ENCODE data around the gene CNOT6. TPM values are rescaled to one million over a fixed set of nuclear protein-coding genes. Genes with fewer than 3 reads are reported as not detected.

The CNOT6 gene
- total and polyA plus RNA-seq, 2 donors (not counting 1 experiment from before 2014, with no cell fraction given) = 12.7 to 19.5 TPM

GRCh38 chr5:180583738-180584137 lies 89.6 kb downstream of the CNOT6 start:
- no peak overlapping the region for H3K27ac ChIP-seq (ENCODE audit: insufficient read depth, low read length)
- H3K9ac ChIP-seq (ENCODE audit: insufficient read depth, low read length) = no peak overlapping the region
- no peak for DNase-seq (ENCODE audit: low read depth in 2 of 2)
- no peaks in the 10 kb centered on the region for H3K9me3 ChIP-seq (ENCODE audit: control insufficient read depth, insufficient read depth, low read depth, low read length)
- H3K4me1 ChIP-seq (ENCODE audit: control insufficient read depth, extremely low read depth, insufficient read depth, low read length) = no peaks in the 10 kb centered on the region
- no peak overlapping the region for H2AFZ ChIP-seq (ENCODE audit: low read length)
- TF ChIP-seq CTCF (conservative IDR thresholded peaks at IDR 0.05 in 1 of 2, IDR thresholded peaks at IDR 0.05 in 1 of 2; ENCODE audit: low read depth in 1 of 2, low read length in 2 of 2) = no peak
- TF ChIP-seq EZH2 (IDR thresholded peaks at IDR 0.05; ENCODE audit: low read length, missing control alignments) = no peak
- no peak overlapping the region for H3K4me3 ChIP-seq (replicated peaks in 1 of 4; ENCODE audit: control extremely low read depth in 1 of 4, insufficient read depth in 1 of 4, low read depth in 3 of 4, low read length in 4 of 4)
- no peaks in the 10 kb centered on the region for H3K36me3 ChIP-seq (ENCODE audit: control insufficient read depth, insufficient read depth, low read length)
- no peak overlapping the region for H3K4me2 ChIP-seq (ENCODE audit: extremely low read depth, insufficient read depth, low read length)
- H4K20me1 ChIP-seq (ENCODE audit: control insufficient read depth, extremely low read depth, insufficient read depth, low read length) = no peaks in the 10 kb centered on the region
- H3K79me2 ChIP-seq (ENCODE audit: control insufficient read depth, insufficient read depth, low read length) = no peaks in the 10 kb centered on the region
- H3K27me3 ChIP-seq (ENCODE audit: control insufficient read depth, insufficient read depth, low read length) = peaks cover 5% of the 10 kb centered on the region

- Histone ChIP-seq H2AFZ (ENCODE audit: low read length) (no peak overlapping the region), H3K27me3 (ENCODE audit: control insufficient read depth, insufficient read depth, low read length) (peaks cover 17% of the 10 kb centered on the region), H3K4me3 (replicated peaks in 1 of 4; ENCODE audit: control extremely low read depth in 1 of 4, insufficient read depth in 1 of 4, low read depth in 3 of 4, low read length in 4 of 4) (no peak overlapping the region), H3K9me3 (ENCODE audit: control insufficient read depth, insufficient read depth, low read depth, low read length) (no peaks in the 10 kb centered on the region), H3K4me1 (ENCODE audit: control insufficient read depth, extremely low read depth, insufficient read depth, low read length) (no peaks in the 10 kb centered on the region), H3K27ac (ENCODE audit: insufficient read depth, low read length) (no peak overlapping the region), H4K20me1 (ENCODE audit: control insufficient read depth, extremely low read depth, insufficient read depth, low read length) (no peaks in the 10 kb centered on the region), H3K4me2 (ENCODE audit: extremely low read depth, insufficient read depth, low read length) (no peak overlapping the region), H3K36me3 (ENCODE audit: control insufficient read depth, insufficient read depth, low read length) (no peaks in the 10 kb centered on the region), H3K79me2 (ENCODE audit: control insufficient read depth, insufficient read depth, low read length) (no peaks in the 10 kb centered on the region), H3K9ac (ENCODE audit: insufficient read depth, low read length) (no peak overlapping the region)
- DNase-seq (ENCODE audit: low read depth in 2 of 2) = no peak
- TF ChIP-seq EZH2 (IDR thresholded peaks at IDR 0.05; ENCODE audit: low read length, missing control alignments) (no peak), CTCF (conservative IDR thresholded peaks at IDR 0.05 in 1 of 2, IDR thresholded peaks at IDR 0.05 in 1 of 2; ENCODE audit: low read depth in 1 of 2, low read length in 2 of 2) (no peak)
Observed at GRCh38 chr5:180586204-180586603, 92.0 kb downstream of the CNOT6 start.

- no peak overlapping the region for H3K9ac ChIP-seq (ENCODE audit: insufficient read depth, low read length)
- no peaks in the 10 kb centered on the region for H4K20me1 ChIP-seq (ENCODE audit: control insufficient read depth, extremely low read depth, insufficient read depth, low read length)
- H3K4me3 ChIP-seq (replicated peaks in 1 of 4; ENCODE audit: control extremely low read depth in 1 of 4, insufficient read depth in 1 of 4, low read depth in 3 of 4, low read length in 4 of 4) = no peak overlapping the region
- H3K9me3 ChIP-seq (ENCODE audit: control insufficient read depth, insufficient read depth, low read depth, low read length) = no peaks in the 10 kb centered on the region
- no peak overlapping the region for H3K4me2 ChIP-seq (ENCODE audit: extremely low read depth, insufficient read depth, low read length)
- no peak for TF ChIP-seq CTCF (conservative IDR thresholded peaks at IDR 0.05 in 1 of 2, IDR thresholded peaks at IDR 0.05 in 1 of 2; ENCODE audit: low read depth in 1 of 2, low read length in 2 of 2)
- TF ChIP-seq EZH2 (IDR thresholded peaks at IDR 0.05; ENCODE audit: low read length, missing control alignments) = no peak
- no peak overlapping the region for H2AFZ ChIP-seq (ENCODE audit: low read length)
- no peak for DNase-seq (ENCODE audit: low read depth in 2 of 2)
- no peak overlapping the region for H3K27ac ChIP-seq (ENCODE audit: insufficient read depth, low read length)
- no peaks in the 10 kb centered on the region for H3K4me1 ChIP-seq (ENCODE audit: control insufficient read depth, extremely low read depth, insufficient read depth, low read length)
- peaks cover 17% of the 10 kb centered on the region for H3K27me3 ChIP-seq (ENCODE audit: control insufficient read depth, insufficient read depth, low read length)
- H3K79me2 ChIP-seq (ENCODE audit: control insufficient read depth, insufficient read depth, low read length) = no peaks in the 10 kb centered on the region
- no peaks in the 10 kb centered on the region for H3K36me3 ChIP-seq (ENCODE audit: control insufficient read depth, insufficient read depth, low read length)
Observed at GRCh38 chr5:180586870-180587269, 92.7 kb downstream of the CNOT6 start.

Measured in fibroblast of lung (primary cell).